Ovary (tissue), 3 donors: ENCODE data around the gene COMMD4.

Experiments used
- CTCF ChIP-seq, 3 donors: fragments of 450-650 bp in 2 of 3; fragments of 200-600 bp in 1 of 3; IDR thresholded peaks; one replicate each; pipeline versions ENCODE4 v1.5.1 to v1.8.0; 2016 to 2022; ENCODE audit warnings: antibody characterized with exemption in 3 of 3, mild to moderate bottlenecking in 1 of 3
- EP300 ChIP-seq: sonication (generic); formaldehyde crosslinking; IDR thresholded peaks from one replicate; pipeline ENCODE4 v1.6.1; 2017; ENCODE audit warnings: antibody characterized with exemption
- POLR2A ChIP-seq: fragments of 450-650 bp; IDR thresholded peaks from one replicate; pipeline ENCODE4 v1.6.1; 2017; ENCODE audit warnings: antibody characterized with exemption, mild to moderate bottlenecking, moderate library complexity
- donor health status: DM: no; HTN: no; CAD: no.

GRCh38 chr15:75314552-75315290 lies 21.1 kb upstream of the COMMD4 start:
- TF ChIP-seq CTCF (IDR thresholded peaks at IDR 0.05) (no peak), POLR2A (no peak), EP300 (no peak)
